H1 (cell line): ENCODE measurements around the gene PUS7L. TPM values are rescaled to one million over a fixed set of nuclear protein-coding genes. Genes with fewer than 3 reads are reported as not detected.

Experiments
- CTCF ChIA-PET: fragments of 300-600 bp; sonication (Branson Sonifier 250); formaldehyde crosslinking; loops from one replicate; lab custom pipeline; 2021; ENCODE audit not compliant: partially characterized antibody; lab: Charles Lee
- POLR2A ChIA-PET: fragments of 300-600 bp; sonication (Branson Sonifier 250); formaldehyde crosslinking; loops from one replicate; lab custom pipeline; 2021; ENCODE audit warnings: inconsistent platforms; ENCODE audit not compliant: partially characterized antibody; lab: Charles Lee
- DNase-seq, 2 experiments: peaks; one replicate each; pipeline versions ENCODE4 v3.0.0 to v3.0.0-alpha.2; 2010 to 2022; ENCODE audit warnings: low spot score in 2 of 2, low read depth in 1 of 2, mixed read lengths in 1 of 2
- FAIRE-seq: peaks from 2 replicates; lab custom pipeline; 2011; peaks lifted over from hg19 to GRCh38; lab: Jason Lieb, UNC
- H2AFZ ChIP-seq: 2 replicates; pipeline ENCODE4 v1.8.1; 2012; ENCODE audit warnings: low read length, inconsistent platforms
- H2AK5ac ChIP-seq: 2 replicates; pipeline ENCODE4 v1.6.1; 2013; ENCODE audit warnings: low read depth, low read length
- H2BK120ac ChIP-seq: replicated peaks from 2 replicates; pipeline ENCODE3; 2013; ENCODE audit warnings: low read depth, low read length, inconsistent platforms
- H2BK12ac ChIP-seq: 2 replicates; pipeline ENCODE4 v1.6.1; 2013; ENCODE audit warnings: low read depth, low read length
- H2BK15ac ChIP-seq: 2 replicates; pipeline ENCODE4 v1.6.1; 2013; ENCODE audit warnings: low read length
- H2BK20ac ChIP-seq: 2 replicates; pipeline ENCODE4 v1.6.1; 2013; ENCODE audit warnings: low read length
- H2BK5ac ChIP-seq: 2 replicates; pipeline ENCODE4 v1.6.1; 2013; ENCODE audit warnings: low read depth, low read length
- H3K14ac ChIP-seq: 2 replicates; pipeline ENCODE4 v1.6.1; 2013; ENCODE audit warnings: inconsistent platforms; ENCODE audit not compliant: insufficient read length
- H3K18ac ChIP-seq: 2 replicates; pipeline ENCODE4 v1.6.1; 2013; ENCODE audit warnings: low read length; ENCODE audit errors: extremely low read depth
- H3K23ac ChIP-seq: 2 replicates; pipeline ENCODE4 v1.6.1; 2013; ENCODE audit warnings: inconsistent platforms; ENCODE audit not compliant: insufficient read length
- H3K23me2 ChIP-seq: 2 replicates; pipeline ENCODE4 v1.6.1; 2013; ENCODE audit warnings: low read depth, low read length
- H3K27ac ChIP-seq: 2 replicates; pipeline ENCODE4 v1.6.1; 2011; ENCODE audit warnings: low read depth, low read length, inconsistent platforms
- H3K27me3 ChIP-seq, 4 experiments: replicated peaks in 1 of 4; 1 replicate in 1 of 4; 2 replicates in 3 of 4; pipeline versions ENCODE4 v1.6.1 to v1.8.1; 2011 to 2013; ENCODE audit warnings: low read length in 3 of 4, mild to moderate bottlenecking in 3 of 4, inconsistent platforms in 2 of 4, mixed read lengths in 2 of 4, moderate library complexity in 1 of 4; ENCODE audit not compliant: control insufficient read depth in 3 of 4, insufficient read depth in 3 of 4; ENCODE audit errors: extremely low read depth in 1 of 4
- H3K36me3 ChIP-seq, 4 experiments: 2 replicates each; pipeline versions ENCODE4 v1.6.1 to v1.8.1; 2011 to 2013; ENCODE audit warnings: mild to moderate bottlenecking in 4 of 4, low read length in 3 of 4, moderate library complexity in 2 of 4, control low read depth in 1 of 4, inconsistent platforms in 1 of 4; ENCODE audit not compliant: insufficient read depth in 4 of 4, control insufficient read depth in 2 of 4
- H3K4ac ChIP-seq: replicated peaks from 2 replicates; pipeline ENCODE3; 2013; ENCODE audit warnings: low read length, low read depth, mixed read lengths, inconsistent platforms; ENCODE audit not compliant: insufficient read length
- H3K4me1 ChIP-seq, 4 experiments: replicated peaks in 1 of 4; 1 replicate in 1 of 4; 2 replicates in 3 of 4; pipeline versions ENCODE4 v1.6.1 to v1.8.1; 2011 to 2013; ENCODE audit warnings: low read length in 3 of 4, inconsistent platforms in 2 of 4, mixed read lengths in 1 of 4; ENCODE audit not compliant: insufficient read depth in 4 of 4, control insufficient read depth in 3 of 4
- H3K4me2 ChIP-seq, 2 experiments: 2 replicates each; pipeline versions ENCODE4 v1.6.1 to v1.8.1; 2011 to 2013; ENCODE audit warnings: low read depth in 2 of 2, low read length in 2 of 2, control low read depth in 1 of 2, inconsistent platforms in 1 of 2, mild to moderate bottlenecking in 1 of 2; ENCODE audit not compliant: insufficient read depth in 1 of 2
- H3K4me3 ChIP-seq, 4 experiments: fragments of 200-600, 300-600 bp in 1 of 4; sonication (generic), shearing (Covaris generic), sonication (Bioruptor Twin) in 1 of 4; 2 replicates each; pipeline versions ENCODE4 v1.5.1 to v1.8.1; 2011 to 2016; ENCODE audit warnings: low read length in 4 of 4, low read depth in 3 of 4, control low read depth in 2 of 4, inconsistent platforms in 2 of 4, mild to moderate bottlenecking in 2 of 4, mixed read lengths in 1 of 4, moderate library complexity in 1 of 4; ENCODE audit not compliant: insufficient read depth in 2 of 4; ENCODE audit errors: extremely low read depth in 1 of 4
- H3K56ac ChIP-seq: replicated peaks from 2 replicates; pipeline ENCODE3; 2013; ENCODE audit warnings: low read depth, mild to moderate bottlenecking, mixed read lengths, low read length, inconsistent platforms; ENCODE audit not compliant: insufficient read length
- H3K79me1 ChIP-seq: 2 replicates; pipeline ENCODE4 v1.6.1; 2013; ENCODE audit warnings: low read depth, low read length, control low read depth
- H3K79me2 ChIP-seq, 2 experiments: 2 replicates each; pipeline versions ENCODE4 v1.6.1 to v1.8.1; 2012 to 2013; ENCODE audit warnings: low read length in 2 of 2, mild to moderate bottlenecking in 2 of 2, inconsistent platforms in 1 of 2; ENCODE audit not compliant: insufficient read depth in 2 of 2, control insufficient read depth in 1 of 2
- H3K9ac ChIP-seq, 4 experiments: replicated peaks in 1 of 4; 1 replicate in 1 of 4; 2 replicates in 3 of 4; pipeline versions ENCODE4 v1.6.1 to v1.8.1; 2011 to 2013; ENCODE audit warnings: low read depth in 3 of 4, low read length in 3 of 4, control low read depth in 2 of 4, mild to moderate bottlenecking in 2 of 4, moderate library complexity in 2 of 4, inconsistent platforms in 1 of 4; ENCODE audit errors: extremely low read depth in 1 of 4
- H3K9me3 ChIP-seq, 2 experiments: 2 replicates each; pipeline versions ENCODE4 v1.6.1 to v1.8.1; 2012 to 2013; ENCODE audit warnings: mild to moderate bottlenecking in 2 of 2, moderate library complexity in 2 of 2, control low read depth in 1 of 2, inconsistent platforms in 1 of 2, low read depth in 1 of 2, low read length in 1 of 2, mixed read lengths in 1 of 2; ENCODE audit not compliant: insufficient read depth in 2 of 2
- H4K20me1 ChIP-seq, 2 experiments: replicated peaks in 1 of 2; 2 replicates each; pipeline versions ENCODE3 to v1.8.1; 2011 to 2013; ENCODE audit warnings: inconsistent platforms in 2 of 2, low read length in 2 of 2, mild to moderate bottlenecking in 1 of 2; ENCODE audit not compliant: insufficient read depth in 2 of 2, control insufficient read depth in 1 of 2
- H4K5ac ChIP-seq: 2 replicates; pipeline ENCODE4 v1.6.1; 2013; ENCODE audit warnings: low read length, low read depth, mixed read lengths, inconsistent platforms; ENCODE audit not compliant: insufficient read length
- H4K8ac ChIP-seq: 2 replicates; pipeline ENCODE4 v1.8.0; 2013; ENCODE audit warnings: mild to moderate bottlenecking, moderate library complexity, low read length, inconsistent platforms; ENCODE audit not compliant: insufficient read depth; ENCODE audit errors: extremely low read depth
- H4K91ac ChIP-seq: replicated peaks from 2 replicates; pipeline ENCODE3; 2013; ENCODE audit warnings: low read length, mixed read lengths, inconsistent platforms; ENCODE audit not compliant: insufficient read length
- BCL11A ChIP-seq, 2 experiments: IDR thresholded peaks; one replicate each; pipeline ENCODE4 v1.6.1; 2011; ENCODE audit warnings: low read depth in 2 of 2, low read length in 2 of 2, mild to moderate bottlenecking in 2 of 2
- KDM4A ChIP-seq: IDR thresholded peaks from one replicate; pipeline ENCODE4 v1.7.1; 2012; ENCODE audit warnings: low read depth, mild to moderate bottlenecking, moderate library complexity, low read length, inconsistent platforms; ENCODE audit not compliant: severe bottlenecking
- RAD21 ChIP-seq, 2 experiments: IDR thresholded peaks in 1 of 2; conservative IDR thresholded peaks in 1 of 2; 2 replicates each; pipeline ENCODE4 v1.6.1; 2011; ENCODE audit warnings: low read depth in 2 of 2, low read length in 2 of 2, improper control_type of control experiment in 1 of 2, inconsistent platforms in 1 of 2, mild to moderate bottlenecking in 1 of 2, moderate library complexity in 1 of 2
- RBBP5 ChIP-seq: IDR thresholded peaks from 2 replicates; pipeline ENCODE4 v1.7.1; 2012; ENCODE audit warnings: low read depth, mild to moderate bottlenecking, inconsistent platforms, low read length, moderate library complexity, borderline replicate concordance
- RNF2 ChIP-seq: fragments of 200-900, 300-1000 bp; sonication (generic); IDR thresholded peaks from 2 replicates; pipeline ENCODE4 v1.7.1; 2016; ENCODE audit warnings: borderline replicate concordance, low read depth, mild to moderate bottlenecking, antibody characterized with exemption, low read length; ENCODE audit not compliant: poor library complexity, severe bottlenecking; ENCODE audit errors: missing control alignments
- SIX5 ChIP-seq: IDR thresholded peaks from 2 replicates; pipeline ENCODE4 v1.6.1; 2011; ENCODE audit warnings: mild to moderate bottlenecking, low read depth, low read length
- SRF ChIP-seq: IDR thresholded peaks from 2 replicates; pipeline ENCODE4 v1.6.1; 2011; ENCODE audit warnings: mild to moderate bottlenecking, low read depth, low read length, moderate library complexity
- WGBS, 2 experiments: shearing (Covaris generic) in 1 of 2; methylation state at CpG; one replicate each; pipeline versions ENCODE4 v1.1.6 to v1.1.7; 2013 to 2015; ENCODE audit warnings: low lambda C conversion rate in 2 of 2, mixed read lengths in 2 of 2, inconsistent platforms in 1 of 2, low coverage in 1 of 2, missing lambda C conversion rate in 1 of 2; ENCODE audit not compliant: insufficient replicate concordance in 2 of 2, insufficient coverage in 1 of 2, insufficient read length in 1 of 2; ENCODE audit errors: extremely low coverage in 1 of 2, missing lambda C conversion rate in 1 of 2; 5-methylcytosine and 5-hydroxymethylcytosine counted together
- polyA plus RNA-seq, 7 experiments: library from polyadenylated mRNA; depleted of rRNA in 3 of 7; stranded (reverse) in 5 of 7; unstranded in 2 of 7; fragments of >200 nt in 5 of 7; fragments of 200-250 nt in 2 of 7; gene quantifications; 1 replicate in 5 of 7; 2 replicates in 1 of 7; 4 replicates in 1 of 7; pipeline versions ENCODE4 v1.2.1 to v1.2.3, GENCODE V29; 2011 to 2013; ENCODE audit warnings: missing spikeins in 2 of 7, mixed read lengths in 2 of 7
- total RNA-seq: library from RNA; stranded (reverse); fragmentation: NEBNext Ultra II Directional; extraction: Animal tissue kit (Norgen Biotek cat#: 25700); gene quantifications from 2 replicates; pipeline ENCODE4 v1.2.1, GENCODE V29; 2021

PUS7L gene
- total and polyA plus RNA-seq, 2 of the 8 experiments (the other 6 are each of a cell fraction or from before 2014, with no cell fraction given), result 3.6 to 26.8 TPM

DNA sequence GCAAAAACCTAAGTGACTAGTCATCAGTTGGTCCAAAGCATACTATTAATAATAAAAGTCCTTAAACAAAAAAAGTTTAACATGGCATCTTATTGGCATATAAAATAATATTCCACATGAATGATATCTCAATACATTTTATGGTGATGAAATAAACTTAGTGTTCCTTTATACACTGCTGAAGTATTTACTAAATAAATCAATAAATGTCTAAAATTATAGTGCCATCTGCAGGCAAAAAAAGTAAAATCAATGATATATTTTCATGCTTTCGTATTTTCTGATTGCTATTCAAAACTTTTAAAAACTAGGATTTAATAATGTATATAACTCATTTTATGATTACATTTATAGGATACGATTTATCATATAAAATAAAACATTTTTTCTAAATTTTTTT, 30.5 kb downstream of the PUS7L start:
- TF ChIP-seq SRF, result no peak
- TF ChIP-seq RNF2, result no peak
- no peak for TF ChIP-seq BCL11A (IDR thresholded peaks at IDR 0.05; ENCODE audit: low read depth in 2 of 2, low read length in 2 of 2)
- no peak for TF ChIP-seq KDM4A
- TF ChIP-seq RAD21 (IDR thresholded peaks at IDR 0.05 in 1 of 2, conservative IDR thresholded peaks at IDR 0.05 in 1 of 2; ENCODE audit: low read depth in 2 of 2, low read length in 2 of 2), result no peak
- no peak for TF ChIP-seq SIX5
- TF ChIP-seq RBBP5, result no peak
- Histone ChIP-seq H3K4me2 (no peak overlapping the region), H2BK20ac (no peak overlapping the region), H3K27ac (no peak overlapping the region), H3K23ac (no peak overlapping the region), H2AFZ (no peak overlapping the region), H3K27me3 (no peaks in the 10 kb centered on the region), H4K8ac (no peak overlapping the region), H2AK5ac (no peak overlapping the region), H3K14ac (no peak overlapping the region), H4K20me1 (no peaks in the 10 kb centered on the region), H3K36me3 (peaks cover 0 to 2% (median 0%) of the 10 kb centered on the region in 4 experiments; a peak in 1 of 8 replicates), H2BK5ac (no peak overlapping the region), H3K9ac (no peak overlapping the region), H4K5ac (no peak overlapping the region), H3K4ac (no peak overlapping the region), H2BK12ac (no peak overlapping the region), H3K4me1 (no peaks in the 10 kb centered on the region; a peak in 1 of 7 replicates), H4K91ac (no peak overlapping the region), H2BK120ac (no peak overlapping the region), H3K9me3 (no peaks in the 10 kb centered on the region), H3K79me2 (no peaks in the 10 kb centered on the region), H3K4me3 (no peak overlapping the region), H3K18ac (no peak overlapping the region), H3K79me1 (no peaks in the 10 kb centered on the region), H3K23me2 (no peaks in the 10 kb centered on the region), H2BK15ac (no peak overlapping the region), H3K56ac (no peak overlapping the region)
- DNase-seq, result no peak
- ChIA-PET POLR2A (no interaction called here), CTCF (interaction anchor here (1.8 kb wide), 1 partner anchor 12 kb away, joined by 10 read pairs; no protein-coding TSS in a partner anchor)
- FAIRE-seq, result no peak
- 81% methylated on average over 2 of the region's 2 CpGs; no CpG with 5 or more reads in 1 of the 2 experiments for WGBS, 2 experiments
